Transverse colon (tissue), 4 donors: ENCODE results near the gene SLC39A7.

Source experiments
- CTCF ChIP-seq, 5 experiments: fragments of 200-600 bp in 3 of 5; fragments of 450-650 bp in 2 of 5; sonication (generic) in 3 of 5; IDR thresholded peaks; 1 replicate in 2 of 5; 2 replicates in 3 of 5; pipeline ENCODE4 v1.5.1; 2016 to 2017; ENCODE audit warnings: antibody characterized with exemption in 5 of 5, inconsistent platforms in 3 of 5, mild to moderate bottlenecking in 2 of 5, moderate library complexity in 1 of 5
- EP300 ChIP-seq: sonication (generic); formaldehyde crosslinking; IDR thresholded peaks from one replicate; pipeline ENCODE4 v1.6.1; 2017; ENCODE audit warnings: antibody characterized with exemption, low read depth
- POLR2A ChIP-seq: fragments of 450-650 bp; IDR thresholded peaks from one replicate; pipeline ENCODE4 v1.6.1; 2016; ENCODE audit warnings: antibody characterized with exemption, mild to moderate bottlenecking, moderate library complexity
- POLR2AphosphoS5 ChIP-seq, 3 donors: sonication (generic); formaldehyde crosslinking; IDR thresholded peaks; one replicate each; pipeline ENCODE4 v1.6.1; 2016; ENCODE audit warnings: antibody characterized with exemption in 3 of 3

DNA sequence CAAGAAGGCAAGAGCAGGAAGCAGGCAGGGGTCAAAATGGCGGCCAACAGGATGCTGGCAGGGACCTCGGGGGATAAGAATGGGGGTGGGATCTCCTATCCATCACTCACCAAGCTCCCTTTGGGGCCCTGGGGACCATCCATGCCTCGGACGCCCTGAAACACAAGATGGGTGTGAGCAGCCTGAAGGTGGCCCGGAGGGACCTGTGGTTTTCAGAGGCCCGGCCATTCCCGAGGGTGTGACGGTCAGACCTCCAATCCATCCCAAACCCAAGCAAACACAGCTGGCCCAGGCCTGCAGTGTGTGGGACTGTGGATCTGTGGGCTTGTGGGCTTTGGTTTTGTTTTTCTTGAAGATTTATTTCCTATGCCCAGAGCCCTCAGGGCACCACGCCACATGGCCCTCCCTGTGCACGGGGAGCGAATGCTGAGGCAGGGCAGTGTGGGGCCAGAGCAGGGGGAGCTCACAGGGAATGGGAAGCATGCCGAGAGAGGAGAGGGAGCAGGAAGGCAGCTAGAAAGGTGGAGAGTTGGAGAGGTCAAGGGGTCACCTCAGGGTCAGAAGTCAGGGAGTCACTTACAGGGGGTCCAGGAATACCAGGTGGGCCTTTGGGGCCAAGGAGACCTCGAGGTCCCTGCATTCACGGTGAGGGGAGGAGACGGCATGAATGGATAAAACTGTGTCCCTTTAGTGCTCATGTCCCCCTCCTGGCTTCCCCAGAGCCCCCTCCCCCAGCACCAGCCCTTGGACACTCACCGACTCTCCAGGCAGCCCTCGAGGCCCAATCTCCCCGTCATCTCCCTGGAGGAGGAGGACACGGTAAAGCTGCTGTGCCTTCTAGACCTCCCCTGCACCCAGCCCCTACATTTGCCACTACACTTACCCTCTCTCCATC, 22.9 kb upstream of the SLC39A7 start:
- TF ChIP-seq CTCF (IDR thresholded peaks at IDR 0.05) (no peak), POLR2A (no peak), EP300 (no peak), POLR2AphosphoS5 (IDR thresholded peaks at IDR 0.05) (no peak)
